ENCODE measurements around the gene CAPZB. TPM values are rescaled to one million over a fixed set of nuclear protein-coding genes. Genes with fewer than 3 reads are reported as not detected.

The CAPZB gene
- total RNA-seq, 6 experiments from 2014 or later, result 565 to 646 (median 603) TPM

GRCh38 chr1:19367584-19368041, 117.7 kb downstream of the CAPZB start:
- Mint-ChIP-seq H3K4me1 (ENCODE audit: low read depth) (peaks cover 21% of the 10 kb centered on the region), H3K4me3 (no peak overlapping the region), H3K27ac (peak overlapping the region; percentile 52), H3K36me3 (ENCODE audit: low read depth) (peaks cover 11% of the 10 kb centered on the region), H3K27me3 (ENCODE audit: insufficient read depth) (peaks cover 10% of the 10 kb centered on the region), H3K9me3 (no peaks in the 10 kb centered on the region)
- TF ChIP-seq CTCF (IDR thresholded peaks at IDR 0.05), result no peak
- DNase-seq, result no peak

GRCh38 chr1:19366599-19367536, 118.5 kb downstream of the CAPZB start:
- no peak overlapping the region for H3K4me3 Mint-ChIP-seq
- peak overlapping the region; percentile 36 for H3K27ac Mint-ChIP-seq
- no peak for DNase-seq

GRCh38 chr1:19365721-19366120, 119.6 kb downstream of the CAPZB start:
- peak overlapping the region; percentile 24; the same call in 1 of the 2 replicates for H3K27ac Mint-ChIP-seq

More at GRCh38 chr1:19366599-19367536, 118.5 kb downstream of the CAPZB start:
- Mint-ChIP-seq H3K36me3 (ENCODE audit: low read depth) (peaks cover 11% of the 10 kb centered on the region), H3K4me1 (ENCODE audit: low read depth) (peaks cover 25% of the 10 kb centered on the region), H3K9me3 (no peaks in the 10 kb centered on the region), H3K27me3 (ENCODE audit: insufficient read depth) (peaks cover 10% of the 10 kb centered on the region)
- no peak for TF ChIP-seq CTCF (IDR thresholded peaks at IDR 0.05)

GRCh38 chr1:19363536-19364152, 121.7 kb downstream of the CAPZB start:
- H3K4me1 Mint-ChIP-seq (ENCODE audit: low read depth), result peaks cover 37% of the 10 kb centered on the region
- no peak for DNase-seq
- H3K27ac Mint-ChIP-seq, result 0 out of 2 replicates have a peak overlapping the region, but pooled peaks have one; percentile 16
- H3K27me3 Mint-ChIP-seq (ENCODE audit: insufficient read depth), result no peaks in the 10 kb centered on the region; the same call in none of the 2 replicates
- TF ChIP-seq CTCF (IDR thresholded peaks at IDR 0.05), result no peak
- no peak overlapping the region for H3K4me3 Mint-ChIP-seq
- no peaks in the 10 kb centered on the region for H3K9me3 Mint-ChIP-seq
- H3K36me3 Mint-ChIP-seq (ENCODE audit: low read depth), result peaks cover 11% of the 10 kb centered on the region

More at GRCh38 chr1:19365721-19366120, 119.6 kb downstream of the CAPZB start:
- TF ChIP-seq CTCF (IDR thresholded peaks at IDR 0.05), result no peak
- Mint-ChIP-seq H3K4me1 (ENCODE audit: low read depth) (peaks cover 36% of the 10 kb centered on the region), H3K9me3 (no peaks in the 10 kb centered on the region), H3K4me3 (no peak overlapping the region), H3K36me3 (ENCODE audit: low read depth) (peaks cover 11% of the 10 kb centered on the region), H3K27me3 (ENCODE audit: insufficient read depth) (peaks cover 4% of the 10 kb centered on the region)
- DNase-seq, result no peak

- TF ChIP-seq CTCF (IDR thresholded peaks at IDR 0.05), result no peak
- H3K36me3 Mint-ChIP-seq (ENCODE audit: low read depth), result peaks cover 8% of the 10 kb centered on the region; the same call in 1 of the 2 replicates
- no peak for DNase-seq
- H3K27me3 Mint-ChIP-seq (ENCODE audit: insufficient read depth), result no peaks in the 10 kb centered on the region; the same call in none of the 2 replicates
- H3K4me3 Mint-ChIP-seq, result no peak overlapping the region; the same call in 1 of the 2 replicates
- peak overlapping the region; percentile 45; the same call in 1 of the 2 replicates for H3K27ac Mint-ChIP-seq
- no peaks in the 10 kb centered on the region for H3K9me3 Mint-ChIP-seq
- H3K4me1 Mint-ChIP-seq (ENCODE audit: low read depth), result peaks cover 29% of the 10 kb centered on the region
Measured at GRCh38 chr1:19361611-19362147, 123.7 kb downstream of the CAPZB start.

Data from HFFc6 (cell line).